NB4 (cell line): Measurements from ENCODE around the gene TBX3.
A peak's percentile ranks its signal among the peaks of the same experiment; 100 is the strongest.

Experiments
- DNase-seq: peaks from one replicate; pipeline ENCODE4 v3.0.0; 2010; ENCODE audit warnings: low read depth
- H3K4me3 ChIP-seq: one replicate; pipeline ENCODE4 v1.5.1; 2011; ENCODE audit warnings: mild to moderate bottlenecking, low read depth, low read length, moderate library complexity
- CTCF ChIP-seq: IDR thresholded peaks from one replicate; pipeline ENCODE4 v1.5.1; 2012; ENCODE audit warnings: low read depth, low read length
- MAX ChIP-seq: IDR thresholded peaks from 2 replicates; pipeline ENCODE4 v1.6.1; 2011; ENCODE audit warnings: low read depth, low read length
- MYC ChIP-seq: IDR thresholded peaks from 2 replicates; pipeline ENCODE4 v1.6.1; 2011; ENCODE audit warnings: low read depth, low read length
- POLR2A ChIP-seq: IDR thresholded peaks from 2 replicates; pipeline ENCODE4 v1.6.1; 2011; ENCODE audit warnings: mild to moderate bottlenecking; ENCODE audit not compliant: insufficient read length; ENCODE audit errors: extremely low read depth

The TBX3 gene

GRCh38 chr12:114682785-114683708 lies 928 bp downstream of the TBX3 start:
- peak; percentile 20 for DNase-seq
- peak overlapping the region; percentile 37 for H3K4me3 ChIP-seq
- no peak for TF ChIP-seq MYC

- TF ChIP-seq MYC, result no peak
- no peak for TF ChIP-seq MAX
- no peak for TF ChIP-seq POLR2A
- TF ChIP-seq CTCF, result no peak
- DNase-seq, result no peak
- H3K4me3 ChIP-seq, result peak overlapping the region; percentile 39
Observed at GRCh38 chr12:114682106-114682784, 1.7 kb downstream of the TBX3 start.

GRCh38 chr12:114681116-114681871 lies 2.7 kb downstream of the TBX3 start:
- TF ChIP-seq MYC (no peak), CTCF (no peak), POLR2A (no peak), MAX (no peak)
- peak overlapping the region; percentile 39 for H3K4me3 ChIP-seq
- DNase-seq, result peak; percentile 25

GRCh38 chr12:114680604-114681069 lies 3.3 kb downstream of the TBX3 start:
- no peak for DNase-seq
- no peak for TF ChIP-seq CTCF
- no peak for TF ChIP-seq MAX
- no peak for TF ChIP-seq MYC
- no peak for TF ChIP-seq POLR2A
- no peak overlapping the region for H3K4me3 ChIP-seq

GRCh38 chr12:114679942-114680341 lies 4.0 kb downstream of the TBX3 start:
- no peak for DNase-seq
- TF ChIP-seq CTCF (no peak), MYC (no peak), MAX (no peak), POLR2A (no peak)
- H3K4me3 ChIP-seq, result no peak overlapping the region

- TF ChIP-seq MAX (no peak), POLR2A (no peak)
- no peak overlapping the region for H3K4me3 ChIP-seq
- no peak for DNase-seq
Observed at GRCh38 chr12:114679452-114679875, 4.5 kb downstream of the TBX3 start.
